AG04450 (cell line): ENCODE data around the gene LGR6. TPM values are rescaled to one million over a fixed set of nuclear protein-coding genes. Genes with fewer than 3 reads are reported as not detected.

Experiments used
- CTCF ChIA-PET: fragments of 300-600, 350-600 bp; formaldehyde crosslinking; extraction: SDS; loops from one replicate; lab custom pipeline; 2022; ENCODE audit warnings: antibody characterized with exemption, inconsistent platforms; lab: Charles Lee
- POLR2A ChIA-PET: fragments of 350-600 bp; formaldehyde crosslinking; extraction: SDS; loops from one replicate; lab custom pipeline; 2021; ENCODE audit warnings: antibody characterized with exemption, inconsistent platforms; lab: Yijun Ruan, JAX
- DNase-seq: peaks from one replicate; pipeline ENCODE4 v3.0.0-alpha.2; 2011; ENCODE audit warnings: low read depth, low spot score
- H3K27ac ChIP-seq: one replicate; pipeline ENCODE4 v1.5.1; 2012; ENCODE audit warnings: low read depth, low read length, control low read depth
- H3K27me3 ChIP-seq: one replicate; pipeline ENCODE4 v1.6.0; 2012; ENCODE audit warnings: low read length; ENCODE audit not compliant: control insufficient read depth, insufficient read depth
- H3K4me3 ChIP-seq: 2 replicates; pipeline ENCODE4 v1.5.1; 2011; ENCODE audit warnings: mild to moderate bottlenecking, low read depth, low read length, control low read depth
- H3K9me3 ChIP-seq: 2 replicates; pipeline ENCODE4 v1.5.1; 2012; ENCODE audit warnings: low read length; ENCODE audit not compliant: control insufficient read depth, insufficient read depth
- polyA plus RNA-seq: library from polyadenylated mRNA; depleted of rRNA; stranded (reverse); fragments of >200 nt; gene quantifications from 2 replicates; pipeline ENCODE4 v1.2.3, GENCODE V29; 2011; rRNA removed
- TF ChIP-seq, protein P1 (sequence below): IDR thresholded peaks from 2 replicates; pipeline ENCODE4 v1.5.1; 2011; ENCODE audit warnings: low read depth, low read length, control low read depth, inconsistent platforms

LGR6 gene
- polyA plus RNA-seq, 1 experiment, result not detected

DNA sequence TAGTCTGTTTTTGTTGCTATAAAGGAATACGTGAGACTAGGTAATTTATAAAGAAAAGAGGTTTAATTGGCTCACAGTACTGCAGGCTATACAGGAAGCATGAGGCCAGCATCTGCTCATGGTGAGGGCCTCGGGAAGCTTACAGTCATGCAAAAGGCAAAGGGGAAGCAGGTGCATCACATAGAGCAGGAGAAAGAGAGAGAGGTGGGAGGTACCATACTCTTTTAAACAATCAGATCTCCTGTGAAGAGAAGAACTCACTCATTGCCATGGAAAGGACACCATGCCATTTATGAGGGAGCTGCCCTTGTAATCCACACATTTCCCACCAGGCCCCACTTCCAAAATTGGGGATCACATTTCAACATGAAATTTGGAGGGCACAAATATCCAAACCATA lies 167.6 kb downstream of the LGR6 start:
- TF ChIP-seq, protein P1, sequence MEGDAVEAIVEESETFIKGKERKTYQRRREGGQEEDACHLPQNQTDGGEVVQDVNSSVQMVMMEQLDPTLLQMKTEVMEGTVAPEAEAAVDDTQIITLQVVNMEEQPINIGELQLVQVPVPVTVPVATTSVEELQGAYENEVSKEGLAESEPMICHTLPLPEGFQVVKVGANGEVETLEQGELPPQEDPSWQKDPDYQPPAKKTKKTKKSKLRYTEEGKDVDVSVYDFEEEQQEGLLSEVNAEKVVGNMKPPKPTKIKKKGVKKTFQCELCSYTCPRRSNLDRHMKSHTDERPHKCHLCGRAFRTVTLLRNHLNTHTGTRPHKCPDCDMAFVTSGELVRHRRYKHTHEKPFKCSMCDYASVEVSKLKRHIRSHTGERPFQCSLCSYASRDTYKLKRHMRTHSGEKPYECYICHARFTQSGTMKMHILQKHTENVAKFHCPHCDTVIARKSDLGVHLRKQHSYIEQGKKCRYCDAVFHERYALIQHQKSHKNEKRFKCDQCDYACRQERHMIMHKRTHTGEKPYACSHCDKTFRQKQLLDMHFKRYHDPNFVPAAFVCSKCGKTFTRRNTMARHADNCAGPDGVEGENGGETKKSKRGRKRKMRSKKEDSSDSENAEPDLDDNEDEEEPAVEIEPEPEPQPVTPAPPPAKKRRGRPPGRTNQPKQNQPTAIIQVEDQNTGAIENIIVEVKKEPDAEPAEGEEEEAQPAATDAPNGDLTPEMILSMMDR, result no peak
- DNase-seq, result no peak
- Histone ChIP-seq H3K9me3 (no peaks in the 10 kb centered on the region), H3K4me3 (no peak overlapping the region), H3K27ac (no peak overlapping the region), H3K27me3 (no peaks in the 10 kb centered on the region)
- CTCF ChIA-PET, result no interaction called here
- POLR2A ChIA-PET, result interaction anchor here (1.1 kb wide), 1 partner anchor 12 kb away, joined by 3 read pairs; no protein-coding TSS in a partner anchor

DNA sequence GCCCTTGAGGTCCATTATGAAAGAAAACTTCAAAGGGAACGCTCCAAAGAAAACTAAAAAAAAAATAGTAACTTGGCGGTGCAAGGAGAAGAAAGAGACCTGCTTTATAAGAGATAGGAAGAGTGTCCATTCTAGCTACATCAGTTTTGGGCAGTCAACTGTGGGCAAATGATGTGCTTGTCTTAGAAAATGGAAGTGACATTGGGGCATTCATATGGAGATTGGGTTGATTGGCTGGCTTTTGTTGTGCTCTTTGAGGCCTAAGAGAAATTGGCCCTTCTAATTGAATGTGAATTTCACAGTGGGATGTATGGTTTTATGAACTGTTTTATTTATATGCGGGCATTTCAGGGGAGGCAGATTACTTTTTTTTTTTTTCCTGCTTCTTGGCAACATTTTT lies 168.1 kb downstream of the LGR6 start:
- TF ChIP-seq, protein P1, result no peak
- POLR2A ChIA-PET, result no interaction called here
- CTCF ChIA-PET, result no interaction called here

DNA sequence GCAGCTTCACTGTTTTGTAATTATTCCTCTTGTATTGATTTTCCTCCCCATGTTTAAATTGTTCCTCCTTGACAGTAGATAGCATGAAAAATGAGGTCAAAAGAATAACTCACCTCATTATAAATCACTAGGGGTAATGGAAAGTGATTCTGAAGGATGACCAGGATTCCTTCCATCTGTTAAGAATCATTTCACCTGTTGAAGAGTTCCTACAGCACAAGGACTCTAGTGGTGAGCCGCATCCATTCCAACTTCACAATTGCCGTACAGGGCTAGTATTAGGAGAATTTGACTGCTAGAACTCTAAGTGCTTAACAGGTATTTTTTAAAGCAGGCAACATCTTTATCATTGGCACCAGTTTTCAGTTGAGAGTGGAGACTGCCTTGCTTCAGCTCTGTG lies 168.6 kb downstream of the LGR6 start:
- TF ChIP-seq, protein P1, result no peak
- H3K9me3 ChIP-seq, result no peaks in the 10 kb centered on the region
- CTCF ChIA-PET, result no interaction called here
- H3K4me3 ChIP-seq, result no peak overlapping the region
- no peak overlapping the region for H3K27ac ChIP-seq
- DNase-seq, result no peak
- H3K27me3 ChIP-seq, result no peaks in the 10 kb centered on the region
- POLR2A ChIA-PET, result interaction anchor here (0.6 kb wide), 1 partner anchor 9 kb away, joined by 8 read pairs; no protein-coding TSS in a partner anchor

More for the DNA sequence above, 168.1 kb downstream of the LGR6 start:
- no peak overlapping the region for H3K27ac ChIP-seq
- no peaks in the 10 kb centered on the region for H3K9me3 ChIP-seq
- no peaks in the 10 kb centered on the region for H3K27me3 ChIP-seq
- no peak overlapping the region for H3K4me3 ChIP-seq
- DNase-seq, result no peak

DNA sequence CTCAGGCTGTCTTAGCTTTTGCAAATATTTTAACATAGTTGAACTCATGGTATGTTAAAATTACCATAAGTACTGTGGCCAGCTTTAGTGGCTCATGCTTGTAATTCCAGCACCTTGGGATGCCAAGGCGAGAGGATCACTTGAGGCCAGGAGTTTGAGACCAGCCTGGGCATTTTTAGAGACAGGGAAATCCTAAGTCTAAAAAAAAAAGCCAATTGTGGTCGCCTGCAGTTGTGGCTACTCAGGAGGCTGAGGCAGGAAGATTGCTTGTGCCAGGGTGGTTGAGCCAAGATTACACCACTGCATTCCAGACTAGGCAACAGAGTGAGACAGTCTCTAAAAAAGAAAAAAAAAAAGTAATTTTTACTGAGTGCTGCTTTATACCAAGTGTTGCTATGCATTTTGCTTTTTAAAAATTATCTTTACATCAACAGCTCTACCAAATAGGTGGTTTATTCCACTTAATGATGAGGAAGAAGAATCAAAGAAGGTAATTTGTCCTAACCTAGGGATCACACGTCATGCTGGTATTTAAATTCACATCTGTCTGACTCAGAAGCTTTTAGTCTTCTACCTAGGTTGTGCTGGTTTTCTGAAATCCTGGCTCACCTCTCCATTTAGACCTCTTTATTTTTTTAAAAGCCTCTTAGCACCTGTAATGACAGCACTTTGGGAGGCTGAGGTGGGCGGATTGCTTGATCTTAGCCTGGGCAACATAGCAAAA lies 171.7 kb downstream of the LGR6 start:
- TF ChIP-seq, protein P1, result no peak
- ChIA-PET POLR2A (interaction anchor here (0.9 kb wide), 1 partner anchor 18 kb away, joined by 3 read pairs; no protein-coding TSS in a partner anchor), CTCF (interaction anchor here (1.1 kb wide), 1 partner anchor 21 kb away, joined by 4 read pairs; no protein-coding TSS in a partner anchor)
- no peak for DNase-seq
- Histone ChIP-seq H3K27ac (no peak overlapping the region), H3K4me3 (no peak overlapping the region), H3K9me3 (no peaks in the 10 kb centered on the region), H3K27me3 (no peaks in the 10 kb centered on the region)

DNA sequence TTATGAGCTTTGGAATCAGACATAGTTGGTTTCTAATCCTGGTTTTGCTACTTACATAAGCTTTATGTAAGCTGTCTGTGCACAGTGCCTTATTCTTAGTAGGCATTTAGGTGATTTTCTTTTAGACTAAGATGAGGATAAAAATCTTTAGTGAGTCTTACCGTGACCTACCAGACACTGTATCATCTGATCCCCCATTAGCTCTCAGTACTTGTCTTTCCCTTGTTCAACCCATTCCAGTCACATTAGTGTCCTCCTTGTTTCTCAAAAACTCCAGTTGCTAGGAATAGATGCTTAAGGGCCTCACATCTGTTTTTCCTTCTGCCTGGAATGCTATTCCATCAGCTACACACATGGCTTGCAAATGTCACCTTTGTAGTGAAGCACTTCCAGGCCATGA lies 173.7 kb downstream of the LGR6 start:
- H3K9me3 ChIP-seq, result no peaks in the 10 kb centered on the region
- H3K27ac ChIP-seq, result no peak overlapping the region
- H3K4me3 ChIP-seq, result no peak overlapping the region
- ChIA-PET CTCF (no interaction called here), POLR2A (no interaction called here)
- no peaks in the 10 kb centered on the region for H3K27me3 ChIP-seq
- TF ChIP-seq, protein P1, result no peak
- DNase-seq, result no peak

Other genes with a start within 250 kb of the LGR6 start
- 41.1 and 52.6 TPM in 2 replicates for gene LMOD1, start 247.3 kb upstream of the LGR6 start, polyA plus RNA-seq
- 75.2 and 104 TPM in 2 replicates for gene TIMM17A, start 238.3 kb upstream of the LGR6 start, polyA plus RNA-seq
- gene RNPEP, start 211.2 kb upstream of the LGR6 start, polyA plus RNA-seq, result 86.8 and 89.0 TPM in 2 replicates
- 0.12 and 0.72 TPM in 2 replicates for gene ELF3, start 183.2 kb upstream of the LGR6 start, polyA plus RNA-seq
- not detected in 2 replicates for gene GPR37L1, start 70.9 kb upstream of the LGR6 start, polyA plus RNA-seq
- gene ARL8A, start 49.1 kb upstream of the LGR6 start, polyA plus RNA-seq, result 50.9 and 58.0 TPM in 2 replicates
- gene PTPN7, start 33.2 kb upstream of the LGR6 start, polyA plus RNA-seq, result not detected in 2 replicates
- gene UBE2T, start 148.1 kb downstream of the LGR6 start, polyA plus RNA-seq, result 38.4 and 44.1 TPM in 2 replicates
- 37.1 and 38.6 TPM in 2 replicates for gene PPP1R12B, start 154.9 kb downstream of the LGR6 start, polyA plus RNA-seq